Measurements from ENCODE around the gene CELF4.

CELF4 gene

DNA sequence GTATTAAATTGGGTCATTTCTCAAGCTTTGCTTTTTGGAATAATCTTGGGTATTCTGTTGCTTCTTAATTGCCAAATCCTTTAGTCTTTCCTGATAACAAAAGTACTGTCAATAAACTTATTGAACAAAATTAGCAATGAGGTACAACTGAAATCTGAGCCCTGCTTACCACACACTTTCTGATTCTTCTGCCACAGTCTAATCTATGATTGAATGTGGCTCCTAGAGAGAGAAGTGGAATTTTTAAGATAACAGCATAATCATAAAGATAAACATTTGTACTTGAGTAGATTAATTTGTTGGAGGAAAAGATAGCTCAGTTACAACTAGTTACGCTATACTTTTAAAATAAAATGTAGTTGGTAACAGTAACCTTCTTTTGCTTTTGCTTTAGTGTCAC, 354.8 kb downstream of the CELF4 start:
- ATAC-seq (ENCODE audit: insufficient read depth, low read depth), result no peak
- H3K9me3 ChIP-seq (ENCODE audit: insufficient read depth, low read length, severe bottlenecking), result no peaks in the 10 kb centered on the region

DNA sequence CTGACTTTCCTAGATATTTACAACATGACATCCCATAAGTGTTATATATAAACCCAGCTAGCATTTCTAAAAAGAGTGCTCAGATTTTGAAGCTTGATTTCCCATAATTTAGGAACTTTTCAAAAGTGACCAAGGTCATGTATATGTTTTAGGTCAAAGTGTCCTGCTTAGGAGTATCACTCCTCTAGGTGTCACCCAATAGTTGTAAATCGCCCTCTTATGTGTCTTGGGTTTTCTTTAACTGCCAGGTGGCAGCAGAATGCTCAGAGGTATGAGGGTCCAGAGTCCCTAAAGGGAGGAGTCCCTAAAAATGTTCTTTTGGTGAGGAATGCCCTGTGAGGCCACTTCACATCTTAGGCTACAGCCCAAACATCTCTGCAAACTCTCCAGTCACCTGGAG, 358.3 kb downstream of the CELF4 start:
- Histone ChIP-seq H3K9me3 (ENCODE audit: insufficient read depth, low read length, severe bottlenecking) (peaks cover 3% of the 10 kb centered on the region), H3K4me2 (ENCODE audit: insufficient read depth, low read length) (no peak overlapping the region), H3K4me3 (ENCODE audit: low read depth in 1 of 2, low read length in 2 of 2) (no peak overlapping the region), H3K27ac (ENCODE audit: low read length) (no peak overlapping the region), H3K9ac (ENCODE audit: low read depth, low read length) (no peak overlapping the region), H3K36me3 (ENCODE audit: insufficient read depth, low read length) (no peaks in the 10 kb centered on the region), H4K20me1 (ENCODE audit: insufficient read depth, low read length) (no peaks in the 10 kb centered on the region), H3K4me1 (ENCODE audit: insufficient read depth, low read length) (no peaks in the 10 kb centered on the region), H3K27me3 (ENCODE audit: insufficient read depth, low read length, poor library complexity) (no peaks in the 10 kb centered on the region), H2AFZ (ENCODE audit: low read depth, low read length) (no peak overlapping the region), H3K79me2 (ENCODE audit: insufficient read depth, low read length) (no peaks in the 10 kb centered on the region)
- DNase-seq (no peak), ATAC-seq (ENCODE audit: insufficient read depth, low read depth) (no peak)
- TF ChIP-seq, protein P1, sequence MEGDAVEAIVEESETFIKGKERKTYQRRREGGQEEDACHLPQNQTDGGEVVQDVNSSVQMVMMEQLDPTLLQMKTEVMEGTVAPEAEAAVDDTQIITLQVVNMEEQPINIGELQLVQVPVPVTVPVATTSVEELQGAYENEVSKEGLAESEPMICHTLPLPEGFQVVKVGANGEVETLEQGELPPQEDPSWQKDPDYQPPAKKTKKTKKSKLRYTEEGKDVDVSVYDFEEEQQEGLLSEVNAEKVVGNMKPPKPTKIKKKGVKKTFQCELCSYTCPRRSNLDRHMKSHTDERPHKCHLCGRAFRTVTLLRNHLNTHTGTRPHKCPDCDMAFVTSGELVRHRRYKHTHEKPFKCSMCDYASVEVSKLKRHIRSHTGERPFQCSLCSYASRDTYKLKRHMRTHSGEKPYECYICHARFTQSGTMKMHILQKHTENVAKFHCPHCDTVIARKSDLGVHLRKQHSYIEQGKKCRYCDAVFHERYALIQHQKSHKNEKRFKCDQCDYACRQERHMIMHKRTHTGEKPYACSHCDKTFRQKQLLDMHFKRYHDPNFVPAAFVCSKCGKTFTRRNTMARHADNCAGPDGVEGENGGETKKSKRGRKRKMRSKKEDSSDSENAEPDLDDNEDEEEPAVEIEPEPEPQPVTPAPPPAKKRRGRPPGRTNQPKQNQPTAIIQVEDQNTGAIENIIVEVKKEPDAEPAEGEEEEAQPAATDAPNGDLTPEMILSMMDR (IDR thresholded peaks at IDR 0.05; ENCODE audit: borderline replicate concordance, extremely low read depth, low read length, poor library complexity, severe bottlenecking), result no peak
- TF ChIP-seq EZH2 (IDR thresholded peaks at IDR 0.05; ENCODE audit: borderline replicate concordance, low read depth, low read length, severe bottlenecking), result no peak

More for the DNA sequence above, 354.8 kb downstream of the CELF4 start:
- H3K79me2 ChIP-seq (ENCODE audit: insufficient read depth, low read length), result no peaks in the 10 kb centered on the region
- H3K27ac ChIP-seq (ENCODE audit: low read length), result no peak overlapping the region
- TF ChIP-seq, protein P1 (IDR thresholded peaks at IDR 0.05; ENCODE audit: borderline replicate concordance, extremely low read depth, low read length, poor library complexity, severe bottlenecking), result no peak
- TF ChIP-seq EZH2 (IDR thresholded peaks at IDR 0.05; ENCODE audit: borderline replicate concordance, low read depth, low read length, severe bottlenecking), result no peak
- H2AFZ ChIP-seq (ENCODE audit: low read depth, low read length), result no peak overlapping the region
- no peaks in the 10 kb centered on the region for H3K27me3 ChIP-seq (ENCODE audit: insufficient read depth, low read length, poor library complexity)
- H3K4me1 ChIP-seq (ENCODE audit: insufficient read depth, low read length), result no peaks in the 10 kb centered on the region
- no peak overlapping the region for H3K9ac ChIP-seq (ENCODE audit: low read depth, low read length)
- H3K4me2 ChIP-seq (ENCODE audit: insufficient read depth, low read length), result no peak overlapping the region
- H3K36me3 ChIP-seq (ENCODE audit: insufficient read depth, low read length), result no peaks in the 10 kb centered on the region
- H3K4me3 ChIP-seq (ENCODE audit: low read depth in 1 of 2, low read length in 2 of 2), result no peak overlapping the region
- no peaks in the 10 kb centered on the region for H4K20me1 ChIP-seq (ENCODE audit: insufficient read depth, low read length)
- DNase-seq, result no peak

DNA sequence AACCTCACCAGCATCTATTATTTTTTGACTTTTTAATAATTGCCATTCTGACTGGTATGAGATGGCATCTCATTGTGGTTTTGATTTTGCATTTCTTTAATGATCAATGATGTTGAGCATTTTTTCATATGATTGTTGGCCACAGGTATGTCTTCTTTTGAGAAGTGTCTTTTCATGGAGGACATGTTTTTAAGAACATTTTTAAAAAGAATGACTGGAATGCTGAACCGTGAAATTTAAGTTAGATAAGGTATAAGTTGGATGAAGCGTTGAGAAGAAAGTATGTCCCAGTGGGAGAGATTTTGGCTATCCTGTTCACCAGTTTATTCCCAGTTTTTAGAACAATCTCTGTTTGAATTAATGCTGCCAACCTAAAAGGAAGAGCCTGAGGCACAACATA, 365.9 kb downstream of the CELF4 start:
- ATAC-seq (ENCODE audit: insufficient read depth, low read depth), result no peak
- TF ChIP-seq EZH2 (IDR thresholded peaks at IDR 0.05; ENCODE audit: borderline replicate concordance, low read depth, low read length, severe bottlenecking), result no peak
- TF ChIP-seq, protein P1 (IDR thresholded peaks at IDR 0.05; ENCODE audit: borderline replicate concordance, extremely low read depth, low read length, poor library complexity, severe bottlenecking), result no peak

More for the DNA sequence above, 365.9 kb downstream of the CELF4 start:
- H3K4me3 ChIP-seq (ENCODE audit: low read depth in 1 of 2, low read length in 2 of 2), result no peak overlapping the region
- no peaks in the 10 kb centered on the region for H4K20me1 ChIP-seq (ENCODE audit: insufficient read depth, low read length)
- no peaks in the 10 kb centered on the region for H3K4me1 ChIP-seq (ENCODE audit: insufficient read depth, low read length)
- no peak overlapping the region for H2AFZ ChIP-seq (ENCODE audit: low read depth, low read length)
- H3K9me3 ChIP-seq (ENCODE audit: insufficient read depth, low read length, severe bottlenecking), result peaks cover 3% of the 10 kb centered on the region
- no peaks in the 10 kb centered on the region for H3K36me3 ChIP-seq (ENCODE audit: insufficient read depth, low read length)
- H3K27me3 ChIP-seq (ENCODE audit: insufficient read depth, low read length, poor library complexity), result no peaks in the 10 kb centered on the region
- no peak overlapping the region for H3K27ac ChIP-seq (ENCODE audit: low read length)
- H3K79me2 ChIP-seq (ENCODE audit: insufficient read depth, low read length), result no peaks in the 10 kb centered on the region
- DNase-seq, result no peak
- H3K4me2 ChIP-seq (ENCODE audit: insufficient read depth, low read length), result no peak overlapping the region
- H3K9ac ChIP-seq (ENCODE audit: low read depth, low read length), result no peak overlapping the region

All from DND-41 (cell line).